Choroid plexus epithelial cell (primary cell): Measurements from ENCODE around the gene GTF2I.
"Not testable (repeated sequence)": the region's sequence is repeated elsewhere in the genome, so short reads cannot be mapped to it uniquely, and the experiment has no call there.

Experiments used
- DNase-seq: peaks from one replicate; pipeline ENCODE4 v3.0.0-alpha.2; 2010; ENCODE audit warnings: low read depth
- H3K4me3 ChIP-seq: 2 replicates; pipeline ENCODE4 v1.5.1; 2011; ENCODE audit warnings: low read depth, mild to moderate bottlenecking, control low read depth, low read length, moderate library complexity
- TF ChIP-seq, protein P1 (sequence below): conservative IDR thresholded peaks from 2 replicates; pipeline ENCODE4 v1.5.1; 2011; ENCODE audit warnings: low read depth, mild to moderate bottlenecking, control low read depth, inconsistent platforms, low read length, moderate library complexity

The GTF2I gene

GRCh38 chr7:74658178-74659004, 873 bp downstream of the GTF2I start:
- DNase-seq, result peak; percentile 96
- TF ChIP-seq, protein P1, sequence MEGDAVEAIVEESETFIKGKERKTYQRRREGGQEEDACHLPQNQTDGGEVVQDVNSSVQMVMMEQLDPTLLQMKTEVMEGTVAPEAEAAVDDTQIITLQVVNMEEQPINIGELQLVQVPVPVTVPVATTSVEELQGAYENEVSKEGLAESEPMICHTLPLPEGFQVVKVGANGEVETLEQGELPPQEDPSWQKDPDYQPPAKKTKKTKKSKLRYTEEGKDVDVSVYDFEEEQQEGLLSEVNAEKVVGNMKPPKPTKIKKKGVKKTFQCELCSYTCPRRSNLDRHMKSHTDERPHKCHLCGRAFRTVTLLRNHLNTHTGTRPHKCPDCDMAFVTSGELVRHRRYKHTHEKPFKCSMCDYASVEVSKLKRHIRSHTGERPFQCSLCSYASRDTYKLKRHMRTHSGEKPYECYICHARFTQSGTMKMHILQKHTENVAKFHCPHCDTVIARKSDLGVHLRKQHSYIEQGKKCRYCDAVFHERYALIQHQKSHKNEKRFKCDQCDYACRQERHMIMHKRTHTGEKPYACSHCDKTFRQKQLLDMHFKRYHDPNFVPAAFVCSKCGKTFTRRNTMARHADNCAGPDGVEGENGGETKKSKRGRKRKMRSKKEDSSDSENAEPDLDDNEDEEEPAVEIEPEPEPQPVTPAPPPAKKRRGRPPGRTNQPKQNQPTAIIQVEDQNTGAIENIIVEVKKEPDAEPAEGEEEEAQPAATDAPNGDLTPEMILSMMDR, result no peak
- H3K4me3 ChIP-seq, result peak overlapping the region; percentile 83

GRCh38 chr7:74660202-74660601, 2.7 kb downstream of the GTF2I start:
- not testable (repeated sequence) for H3K4me3 ChIP-seq, DNase-seq

GRCh38 chr7:74661836-74662794, 4.6 kb downstream of the GTF2I start:
- TF ChIP-seq, protein P1, result peak; percentile 6
- not testable (repeated sequence) for H3K4me3 ChIP-seq
- DNase-seq, result peak; percentile 28

DNA sequence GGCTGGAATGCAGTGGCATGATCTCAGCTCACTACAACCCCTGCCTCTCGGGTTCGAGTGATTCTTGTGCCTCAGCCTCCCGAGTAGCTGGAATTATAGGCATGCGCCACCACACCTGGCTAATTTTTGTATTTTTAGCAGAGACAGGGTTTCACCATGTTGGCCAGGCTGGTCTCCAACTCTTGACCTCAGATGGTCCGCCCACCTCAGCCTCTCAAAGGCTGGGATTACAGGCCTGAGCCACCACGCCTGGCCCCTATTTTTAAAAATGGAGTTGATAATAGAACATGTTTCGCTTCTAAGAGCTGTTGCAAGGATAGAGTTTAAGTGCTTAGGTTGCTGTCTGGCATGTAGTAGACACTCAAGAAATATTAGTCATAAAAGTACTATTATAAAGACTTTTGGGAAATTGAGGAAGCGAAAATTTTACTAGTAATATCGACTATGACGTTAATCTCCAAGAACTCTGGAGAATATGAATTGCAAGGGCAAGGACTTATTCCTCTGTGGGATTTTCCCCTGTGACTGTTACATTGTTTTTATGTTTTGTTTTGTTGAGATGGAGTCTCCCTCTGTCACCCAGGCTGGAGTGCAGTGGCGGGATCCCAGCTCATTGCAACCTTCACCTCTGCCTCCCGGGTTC, 7.9 kb downstream of the GTF2I start:
- TF ChIP-seq, protein P1, result no peak
- no peak for DNase-seq
- H3K4me3 ChIP-seq, result no peak overlapping the region

GRCh38 chr7:74667013-74667412, 9.5 kb downstream of the GTF2I start:
- not testable (repeated sequence) for H3K4me3 ChIP-seq, DNase-seq

- H3K4me3 ChIP-seq, DNase-seq: not testable (repeated sequence)
Measured at GRCh38 chr7:74667520-74667919, 10.0 kb downstream of the GTF2I start.

DNA sequence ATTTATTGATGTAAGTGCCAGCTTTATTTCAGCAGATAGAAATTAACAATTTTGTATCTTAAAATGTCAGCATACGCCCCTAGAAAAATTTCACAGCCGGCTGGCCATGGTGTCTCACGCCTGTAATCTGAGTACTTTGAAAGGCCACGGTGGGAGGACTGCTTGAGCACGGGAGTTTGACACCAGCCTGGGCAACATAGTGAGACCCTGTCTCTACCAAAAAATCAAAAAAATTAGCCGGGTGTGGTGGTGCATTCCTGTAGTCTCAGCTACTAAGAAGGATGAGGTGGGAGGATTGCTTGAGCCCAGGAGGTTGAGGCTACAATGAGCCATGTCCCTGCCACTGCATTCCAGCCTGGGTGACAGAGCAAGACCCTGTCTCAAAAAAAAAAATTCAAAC, 14.1 kb downstream of the GTF2I start:
- TF ChIP-seq, protein P1, result no peak
- no peak overlapping the region for H3K4me3 ChIP-seq
- no peak for DNase-seq

DNA sequence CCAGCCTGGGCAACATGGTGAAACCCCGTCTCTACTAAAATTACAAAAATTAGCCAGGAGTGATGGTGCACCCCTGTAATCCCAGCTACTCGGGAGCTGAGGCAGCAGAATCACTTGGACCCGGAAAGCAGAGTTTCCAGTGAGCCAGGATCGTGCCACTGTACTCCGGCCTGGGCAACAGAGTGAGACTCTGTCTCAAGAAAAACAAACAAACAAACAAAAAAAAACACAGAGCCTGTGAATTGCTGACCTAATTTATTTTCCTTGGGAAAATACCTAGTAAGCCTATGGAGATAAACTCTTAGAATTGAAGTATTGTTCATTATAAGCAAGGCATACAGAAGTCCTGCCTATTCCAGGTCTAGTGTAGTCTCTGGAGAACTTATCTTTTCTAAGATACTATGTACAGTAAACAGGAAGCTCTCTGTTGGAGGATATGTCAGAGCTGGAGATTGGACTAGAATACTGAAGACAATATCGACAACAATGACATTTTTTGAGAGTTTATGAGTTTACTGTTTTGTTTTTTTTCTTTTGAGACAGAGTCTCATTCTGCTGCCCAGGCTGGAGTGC, 14.9 kb downstream of the GTF2I start:
- DNase-seq, result peak; percentile 40
- TF ChIP-seq, protein P1, result no peak
- no peak overlapping the region for H3K4me3 ChIP-seq
